ENCODE measurements around the gene SERGEF. TPM values are rescaled to one million over a fixed set of nuclear protein-coding genes. Genes with fewer than 3 reads are reported as not detected.

The SERGEF gene
- total RNA-seq, 1 donor from 2014 or later, result 20.0 TPM

DNA sequence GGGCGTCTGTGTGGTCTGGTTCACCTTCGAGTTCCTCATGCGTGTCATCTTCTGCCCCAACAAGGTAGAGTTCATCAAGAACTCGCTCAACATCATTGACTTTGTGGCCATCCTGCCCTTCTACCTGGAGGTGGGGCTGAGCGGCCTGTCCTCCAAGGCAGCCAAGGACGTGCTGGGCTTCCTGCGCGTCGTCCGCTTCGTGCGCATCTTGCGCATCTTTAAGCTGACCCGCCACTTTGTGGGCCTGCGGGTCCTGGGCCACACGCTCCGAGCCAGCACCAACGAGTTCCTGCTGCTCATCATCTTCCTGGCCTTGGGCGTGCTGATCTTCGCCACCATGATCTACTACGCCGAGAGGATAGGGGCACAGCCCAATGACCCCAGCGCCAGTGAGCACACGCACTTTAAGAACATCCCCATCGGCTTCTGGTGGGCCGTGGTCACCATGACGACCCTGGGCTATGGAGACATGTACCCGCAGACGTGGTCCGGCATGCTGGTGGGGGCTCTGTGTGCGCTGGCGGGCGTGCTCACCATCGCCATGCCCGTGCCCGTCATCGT is 240.9 kb downstream of the SERGEF start:
- no peak for DNase-seq (ENCODE audit: low read depth in 2 of 2)

GRCh38 chr11:17771415-17771814 is 241.4 kb downstream of the SERGEF start:
- no peak for DNase-seq (ENCODE audit: low read depth in 2 of 2)

DNA sequence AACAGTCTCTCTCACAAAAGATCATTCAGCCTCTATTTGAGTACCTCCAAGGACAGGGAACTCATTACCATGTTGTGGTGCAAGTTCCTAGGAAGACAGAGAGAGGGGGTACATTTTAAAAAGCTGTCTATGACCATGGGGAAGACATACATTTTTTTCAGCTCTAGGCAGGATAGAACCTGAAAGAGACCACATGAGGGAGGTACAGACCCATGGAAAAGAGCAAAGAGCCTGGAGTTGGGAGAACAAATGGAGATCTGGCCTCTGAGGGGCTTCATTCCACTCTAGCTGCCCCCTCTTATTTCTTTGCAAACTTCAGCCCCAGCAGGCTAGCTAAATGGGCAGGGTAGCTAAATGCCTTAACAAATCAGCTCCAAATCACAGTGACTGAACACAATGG is 241.9 kb downstream of the SERGEF start:
- DNase-seq (ENCODE audit: low read depth in 2 of 2), result peak in 1 of 2 donors; percentile 6

- no peak for DNase-seq (ENCODE audit: low read depth in 2 of 2)
Measured at GRCh38 chr11:17770048-17770652, 242.7 kb downstream of the SERGEF start.

DNA sequence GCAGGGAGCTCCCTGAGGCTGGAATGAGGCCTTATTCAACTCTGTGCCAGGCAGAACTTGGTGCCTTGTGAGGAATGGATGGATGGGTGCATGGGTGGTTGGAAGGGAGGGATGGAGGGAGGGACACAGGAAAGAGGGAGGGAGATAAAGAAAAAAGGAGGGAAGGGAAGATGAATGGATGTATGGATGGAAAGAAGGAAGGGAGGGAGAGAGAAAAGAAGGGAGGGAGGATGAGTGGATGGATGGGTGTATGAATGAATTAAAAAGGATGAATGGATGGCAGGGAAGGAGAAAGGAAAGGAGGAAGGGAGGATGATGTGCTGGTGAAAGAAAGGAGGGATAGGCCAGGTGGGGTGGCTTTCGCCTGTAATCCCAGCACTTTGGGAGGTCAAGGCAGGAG is 243.6 kb downstream of the SERGEF start:
- no peak for DNase-seq (ENCODE audit: low read depth in 2 of 2)

GRCh38 chr11:17768547-17768946 is 244.3 kb downstream of the SERGEF start:
- no peak for DNase-seq (ENCODE audit: low read depth in 2 of 2)

GRCh38 chr11:17767914-17768313 is 244.9 kb downstream of the SERGEF start:
- no peak for DNase-seq (ENCODE audit: low read depth in 2 of 2)

- DNase-seq (ENCODE audit: low read depth in 2 of 2), result no peak
Measured at GRCh38 chr11:17767301-17767885, 245.5 kb downstream of the SERGEF start.

GRCh38 chr11:17766590-17766989 is 246.3 kb downstream of the SERGEF start:
- no peak for DNase-seq (ENCODE audit: low read depth in 2 of 2)

- DNase-seq (ENCODE audit: low read depth in 2 of 2), result no peak
Measured at GRCh38 chr11:17766073-17766359, 246.8 kb downstream of the SERGEF start.

DNA sequence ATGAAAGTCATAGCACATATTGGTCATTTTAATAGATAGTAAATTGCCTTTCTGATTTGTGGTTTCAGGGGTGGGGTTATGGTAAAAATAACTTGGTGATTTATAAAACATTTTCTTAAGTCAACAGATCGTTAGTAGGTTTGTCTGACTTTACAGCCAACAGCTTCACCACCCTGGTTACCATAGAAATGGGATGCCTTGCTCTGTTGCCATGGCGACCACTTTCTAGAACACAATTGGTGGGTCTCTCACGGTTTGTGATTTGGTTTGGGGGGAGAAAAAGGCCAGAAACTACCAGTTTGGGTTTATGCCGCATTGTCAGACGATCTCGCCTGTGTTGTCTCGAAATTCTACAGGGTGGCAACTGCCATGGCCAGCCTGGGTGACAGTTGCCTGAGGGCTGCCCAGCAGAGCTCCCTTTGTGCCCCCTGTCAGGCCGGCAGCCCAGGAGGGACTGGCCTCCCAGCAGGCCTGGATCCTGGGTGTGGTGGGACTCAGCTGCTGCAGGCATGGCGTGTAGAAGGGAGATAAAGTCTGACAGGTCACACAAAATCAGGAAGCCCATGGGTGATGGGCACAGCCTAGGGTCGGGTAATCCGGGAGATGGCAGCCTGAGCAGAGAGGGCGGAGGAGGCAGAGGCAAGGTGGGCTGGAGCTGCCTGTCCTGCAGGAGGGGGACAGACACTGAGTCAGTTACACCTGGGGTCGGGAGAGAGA is 247.3 kb downstream of the SERGEF start:
- DNase-seq (ENCODE audit: low read depth in 2 of 2), result no peak

GRCh38 chr11:17764446-17765218 is 248.2 kb downstream of the SERGEF start:
- DNase-seq (ENCODE audit: low read depth in 2 of 2), result no peak

DNA sequence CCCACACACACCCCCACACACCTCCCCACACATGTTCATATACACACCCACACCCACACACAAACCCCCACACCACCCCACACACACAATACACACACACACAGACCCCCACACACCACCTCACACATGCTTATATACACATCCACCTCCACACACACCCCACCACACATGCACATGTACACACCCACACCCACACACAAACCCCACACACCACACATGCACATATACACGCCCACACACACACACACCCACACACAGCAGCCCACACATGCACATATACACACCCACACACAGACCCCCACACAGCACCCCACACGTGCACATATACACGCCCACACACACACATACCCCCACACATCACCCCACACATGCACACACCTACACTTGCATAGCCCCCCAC is 249.1 kb downstream of the SERGEF start:
- DNase-seq (ENCODE audit: low read depth in 2 of 2), result no peak

- DNase-seq (ENCODE audit: low read depth in 2 of 2), result no peak
Measured at GRCh38 chr11:17763244-17763643, 249.6 kb downstream of the SERGEF start.

DNA sequence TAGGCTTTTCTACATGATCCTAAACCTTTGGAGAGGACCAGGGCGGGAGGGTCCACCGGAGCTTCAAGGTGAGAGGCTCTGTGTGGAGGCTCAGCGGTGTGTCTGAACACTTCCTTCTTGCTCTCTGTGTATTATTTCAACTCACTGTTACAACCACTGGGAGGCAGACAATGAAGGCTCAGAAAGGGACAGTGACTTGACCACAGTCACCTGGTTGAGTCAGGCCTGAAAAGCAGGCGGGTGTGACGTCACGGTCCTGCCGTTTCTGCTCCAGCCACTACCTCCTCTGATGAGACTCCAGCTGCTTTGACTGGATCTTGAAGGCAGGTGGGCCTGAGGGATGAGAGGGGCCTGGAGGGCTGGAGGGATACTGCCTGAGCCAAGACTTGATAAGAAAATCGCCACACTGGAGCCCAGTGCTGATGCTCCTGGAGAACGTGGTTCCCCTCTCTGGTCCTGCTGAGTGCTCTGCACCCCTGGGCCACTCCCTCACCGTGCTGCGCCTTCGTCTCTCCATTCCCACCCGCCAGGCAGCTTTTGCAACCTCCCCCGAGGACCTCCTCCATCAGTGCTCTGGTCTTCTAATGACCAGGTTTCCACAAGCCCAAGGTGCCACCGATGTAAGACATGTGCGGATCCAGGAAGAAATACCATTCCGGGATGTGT is 250.4 kb downstream of the SERGEF start:
- DNase-seq (ENCODE audit: low read depth in 2 of 2), result no peak

GRCh38 chr11:17760102-17761029 is 252.5 kb downstream of the SERGEF start:
- DNase-seq (ENCODE audit: low read depth in 2 of 2), result peak; percentile 54 to 73

GRCh38 chr11:17755891-17756290 is 257.0 kb downstream of the SERGEF start:
- no peak for DNase-seq (ENCODE audit: low read depth in 2 of 2)

DNA sequence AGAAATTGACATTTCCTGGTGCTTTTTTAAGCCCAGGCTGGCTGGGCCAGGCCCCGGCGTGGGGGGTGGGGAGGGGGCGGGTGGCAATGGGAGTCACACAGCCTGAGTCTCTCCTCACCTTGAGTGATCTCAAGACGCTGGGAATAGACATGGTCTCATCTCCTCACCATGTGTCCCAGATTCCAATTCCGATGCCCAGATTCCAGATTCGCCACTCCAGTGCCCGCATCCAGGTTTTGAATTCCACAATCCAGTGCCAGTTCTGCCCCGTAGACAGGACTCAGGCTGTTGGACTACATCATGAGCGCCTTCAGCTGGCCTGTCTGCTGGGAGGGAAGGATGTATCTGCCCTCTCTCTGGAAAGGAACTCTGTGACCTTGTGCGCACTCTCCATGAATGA is 259.2 kb downstream of the SERGEF start:
- DNase-seq (ENCODE audit: low read depth in 2 of 2), result no peak

DNA sequence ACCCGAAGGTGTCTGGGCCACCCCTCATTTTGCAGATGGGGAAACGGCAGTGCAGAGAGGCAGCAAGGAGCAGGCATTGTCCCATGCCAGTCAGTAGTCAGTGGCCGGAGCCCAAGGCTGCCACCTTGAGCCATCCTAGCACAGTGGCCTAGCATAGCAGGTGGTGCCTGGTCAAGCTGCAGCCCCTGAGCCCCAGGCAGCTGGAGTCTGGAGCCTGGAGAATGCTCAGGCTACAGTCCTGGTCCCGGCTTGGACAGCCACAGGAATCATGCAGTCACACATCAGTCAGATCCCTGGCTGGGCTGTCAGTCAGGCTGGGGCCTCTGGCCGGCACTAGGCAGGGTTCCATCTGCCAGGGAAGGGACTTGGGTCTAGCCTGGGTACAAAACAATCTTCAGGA is 259.7 kb downstream of the SERGEF start:
- no peak for DNase-seq (ENCODE audit: low read depth in 2 of 2)

DNA sequence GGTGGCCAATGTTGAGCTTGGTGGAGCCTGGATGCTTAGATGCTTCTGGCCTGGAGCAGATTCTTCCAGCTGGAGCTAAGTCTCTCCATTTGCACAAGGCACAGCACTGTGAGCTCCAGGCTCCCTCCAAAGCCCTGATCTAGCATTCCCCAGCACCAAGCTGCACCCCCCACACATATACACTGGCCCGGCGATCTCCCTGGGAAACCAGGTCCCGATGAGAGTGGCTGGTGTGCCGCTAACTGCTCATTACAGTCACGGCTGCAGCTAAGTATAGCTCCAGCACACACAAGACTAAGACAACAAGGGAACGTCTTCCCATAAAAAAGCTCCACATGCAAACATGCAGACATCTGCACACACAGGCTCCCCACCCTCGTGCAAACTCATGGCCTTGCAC is 260.7 kb downstream of the SERGEF start:
- no peak for DNase-seq (ENCODE audit: low read depth in 2 of 2)

- no peak for DNase-seq (ENCODE audit: low read depth in 2 of 2)
Measured at GRCh38 chr11:17751558-17751957, 261.3 kb downstream of the SERGEF start.

Measured in lung microvascular endothelial cell (primary cell).